Endodermal cell (in vitro differentiated cells): Measurements from ENCODE around the gene SLC1A6. TPM values are rescaled to one million over a fixed set of nuclear protein-coding genes. Genes with fewer than 3 reads are reported as not detected.
A peak's percentile ranks its signal among the peaks of the same experiment; 100 is the strongest.

Experiments
- DNase-seq: peaks from one replicate; pipeline ENCODE4 v3.0.0-alpha.2; 2017
- H3K27ac ChIP-seq: 2 replicates; pipeline ENCODE4 v1.5.1; 2013; ENCODE audit warnings: mild to moderate bottlenecking, low read depth, low read length, moderate library complexity
- H3K27me3 ChIP-seq: 2 replicates; pipeline ENCODE4 v1.6.1; 2013; ENCODE audit warnings: mild to moderate bottlenecking, low read length, moderate library complexity; ENCODE audit not compliant: insufficient read depth, control insufficient read depth, poor library complexity, severe bottlenecking
- H3K36me3 ChIP-seq: 2 replicates; pipeline ENCODE4 v1.7.0; 2013; ENCODE audit warnings: mild to moderate bottlenecking, low read length, moderate library complexity; ENCODE audit not compliant: control insufficient read depth, insufficient read depth
- H3K4me1 ChIP-seq: one replicate; pipeline ENCODE4 v1.7.0; 2013; ENCODE audit warnings: low read length; ENCODE audit not compliant: control insufficient read depth, insufficient read depth
- H3K4me3 ChIP-seq: 2 replicates; pipeline ENCODE4 v1.5.1; 2013; ENCODE audit warnings: mild to moderate bottlenecking, low read length, moderate library complexity
- H3K9ac ChIP-seq: 2 replicates; pipeline ENCODE4 v1.6.1; 2013; ENCODE audit warnings: mild to moderate bottlenecking, low read length, moderate library complexity; ENCODE audit not compliant: poor library complexity, severe bottlenecking; ENCODE audit errors: extremely low read depth
- H3K9me3 ChIP-seq: 2 replicates; pipeline ENCODE4 v1.6.1; 2013; ENCODE audit warnings: mild to moderate bottlenecking, low read length, moderate library complexity; ENCODE audit not compliant: control insufficient read depth
- H3K27ac Mint-ChIP-seq: 2 replicates; pipeline ENCODE4 v1.8.0; 2020; ENCODE audit warnings: mixed read lengths
- H3K27me3 Mint-ChIP-seq: 2 replicates; pipeline ENCODE4 v1.8.0; 2021; ENCODE audit warnings: mild to moderate bottlenecking, mixed read lengths; ENCODE audit not compliant: insufficient read depth
- H3K36me3 Mint-ChIP-seq: 2 replicates; pipeline ENCODE4 v1.8.0; 2020; ENCODE audit warnings: low read depth, mixed read lengths
- H3K4me1 Mint-ChIP-seq: 2 replicates; pipeline ENCODE4 v1.8.0; 2020; ENCODE audit warnings: mixed read lengths
- H3K4me3 Mint-ChIP-seq: 2 replicates; pipeline ENCODE4 v1.8.0; 2020; ENCODE audit warnings: mild to moderate bottlenecking, moderate library complexity, mixed read lengths
- H3K9me3 Mint-ChIP-seq: 2 replicates; pipeline ENCODE4 v1.8.0; 2020; ENCODE audit warnings: mild to moderate bottlenecking, mixed read lengths
- WGBS, 2 experiments: methylation state at CpG; one replicate each; pipeline versions ENCODE4 v1.1.5 to v1.1.7; 2013; ENCODE audit warnings: missing lambda C conversion rate in 2 of 2, mixed read lengths in 1 of 2; ENCODE audit not compliant: insufficient coverage in 1 of 2, insufficient read length in 1 of 2; 5-methylcytosine and 5-hydroxymethylcytosine counted together
- long read RNA-seq, 4 experiments: library from polyadenylated mRNA in 2 of 4; library from RNA in 1 of 4; library from capped mRNA in 1 of 4; stranded (forward) in 3 of 4; unstranded in 1 of 4; transcript quantifications; one replicate each; pipeline ENCODE4 v2.0.0, GENCODE V29; 2020 to 2021; ENCODE audit warnings: inconsistent platforms in 1 of 4
- polyA plus RNA-seq, 2 experiments: library from polyadenylated mRNA; stranded (reverse); fragments of 50-300 nt; gene quantifications; one replicate each; pipeline ENCODE4 v1.2.3, GENCODE V29; 2013
- total RNA-seq, 2 donors: library from RNA; stranded (reverse); fragmentation: NEBNext Ultra II Directional in 1 of 2; extraction: Animal tissue kit (Norgen Biotek cat#: 25700) in 1 of 2; gene quantifications; 2 replicates in 1 of 2; 3 replicates in 1 of 2; pipeline ENCODE4 v1.2.1, GENCODE V29; 2021
- TF ChIP-seq, protein P1 (sequence below): fragments of 200-600 bp; sonication (generic); conservative IDR thresholded peaks from 2 replicates; pipeline ENCODE4 v1.5.0; 2021; ENCODE audit warnings: antibody characterized with exemption, mild to moderate bottlenecking

SLC1A6 gene
- total RNA-seq: 1 to 10 TPM in 1 of 2 donors, under 1 TPM in 1; 0.86 to 3.1 TPM
- polyA plus RNA-seq (2013, experiment 1 of 2): 1.4 TPM
- 0.66 TPM for polyA plus RNA-seq (2013, experiment 2 of 2)
- long read RNA-seq, experiment 1, partial matches to known transcripts: 1 of 3 reads
- long read RNA-seq, experiment 1, other reads (novel, unspliced or antisense): 1 of 3 reads
- long read RNA-seq, experiment 2, partial matches to known transcripts: 0 of 4 reads
- long read RNA-seq, experiment 2, other reads (novel, unspliced or antisense): 3 of 4 reads
- long read RNA-seq, experiment 3, partial matches to known transcripts: 0 of 1 reads
- long read RNA-seq, experiment 3, other reads (novel, unspliced or antisense): 0 of 1 reads
- long read RNA-seq, experiment 4: 0 reads

- peaks cover 6% of the 10 kb centered on the region for H3K9me3 Mint-ChIP-seq
- Histone ChIP-seq H3K9me3 (no peaks in the 10 kb centered on the region), H3K27ac (no peak within 1 kb of the TSS), H3K9ac (no peak within 1 kb of the TSS), H3K4me3 (no peak within 1 kb of the TSS), H3K27me3 (peaks cover 41% of the 10 kb centered on the region), H3K36me3 (no peaks in the 10 kb centered on the region), H3K4me1 (no peaks in the 10 kb centered on the region)
- DNase-seq: peak; percentile 90
- H3K27ac Mint-ChIP-seq: no peak within 1 kb of the TSS
- 9 to 11% methylated on average over 31 to 82 of the region's 84 CpGs for WGBS, 2 experiments
- peaks cover 49% of the 10 kb centered on the region for H3K27me3 Mint-ChIP-seq
- no peaks in the 10 kb centered on the region for H3K36me3 Mint-ChIP-seq
- peak within 1 kb of the TSS; percentile 59 for H3K4me3 Mint-ChIP-seq
- TF ChIP-seq, protein P1, sequence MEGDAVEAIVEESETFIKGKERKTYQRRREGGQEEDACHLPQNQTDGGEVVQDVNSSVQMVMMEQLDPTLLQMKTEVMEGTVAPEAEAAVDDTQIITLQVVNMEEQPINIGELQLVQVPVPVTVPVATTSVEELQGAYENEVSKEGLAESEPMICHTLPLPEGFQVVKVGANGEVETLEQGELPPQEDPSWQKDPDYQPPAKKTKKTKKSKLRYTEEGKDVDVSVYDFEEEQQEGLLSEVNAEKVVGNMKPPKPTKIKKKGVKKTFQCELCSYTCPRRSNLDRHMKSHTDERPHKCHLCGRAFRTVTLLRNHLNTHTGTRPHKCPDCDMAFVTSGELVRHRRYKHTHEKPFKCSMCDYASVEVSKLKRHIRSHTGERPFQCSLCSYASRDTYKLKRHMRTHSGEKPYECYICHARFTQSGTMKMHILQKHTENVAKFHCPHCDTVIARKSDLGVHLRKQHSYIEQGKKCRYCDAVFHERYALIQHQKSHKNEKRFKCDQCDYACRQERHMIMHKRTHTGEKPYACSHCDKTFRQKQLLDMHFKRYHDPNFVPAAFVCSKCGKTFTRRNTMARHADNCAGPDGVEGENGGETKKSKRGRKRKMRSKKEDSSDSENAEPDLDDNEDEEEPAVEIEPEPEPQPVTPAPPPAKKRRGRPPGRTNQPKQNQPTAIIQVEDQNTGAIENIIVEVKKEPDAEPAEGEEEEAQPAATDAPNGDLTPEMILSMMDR: peak; percentile 30
- no peaks in the 10 kb centered on the region for H3K4me1 Mint-ChIP-seq
These were observed at the start of gene SLC1A6 for GRCh38 chr19:14979476-14980255. TSS of gene SLC1A6 (minus strand) at chr19:14979864. CDS start at chr19:14972910, 6,954 bp downstream.

- WGBS, 2 experiments: 75 to 85% methylated on average over 4 to 5 of the region's 5 CpGs
These were observed 48.8 kb upstream of the SLC1A6 start for GRCh38 chr19:15028490-15028889.

GRCh38 chr19:15025217-15025616 lies 45.6 kb upstream of the SLC1A6 start:
- WGBS, 2 experiments: 69 to 82% methylated on average over 2 of the region's 2 CpGs
- no peak overlapping the region for H3K4me3 ChIP-seq
- Mint-ChIP-seq H3K4me3 (no peak overlapping the region), H3K4me1 (no peaks in the 10 kb centered on the region), H3K36me3 (no peaks in the 10 kb centered on the region), H3K27ac (no peak overlapping the region), H3K27me3 (peaks cover 5% of the 10 kb centered on the region), H3K9me3 (peaks cover 50% of the 10 kb centered on the region)
- TF ChIP-seq, protein P1: peak; percentile 44
- H3K27ac ChIP-seq: no peak overlapping the region
- no peaks in the 10 kb centered on the region for H3K36me3 ChIP-seq
- peak; percentile 59 for DNase-seq
- H3K4me1 ChIP-seq: no peaks in the 10 kb centered on the region
- H3K9me3 ChIP-seq: peaks cover 24% of the 10 kb centered on the region
- H3K27me3 ChIP-seq: no peaks in the 10 kb centered on the region
- no peak overlapping the region for H3K9ac ChIP-seq

More at GRCh38 chr19:15028490-15028889, 48.8 kb upstream of the SLC1A6 start:
- no peak overlapping the region for H3K4me3 ChIP-seq
- H3K4me1 ChIP-seq: no peaks in the 10 kb centered on the region
- Mint-ChIP-seq H3K4me1 (no peaks in the 10 kb centered on the region), H3K36me3 (no peaks in the 10 kb centered on the region), H3K4me3 (no peak overlapping the region), H3K27me3 (peaks cover 2% of the 10 kb centered on the region), H3K9me3 (peaks cover 56% of the 10 kb centered on the region), H3K27ac (no peak overlapping the region)
- TF ChIP-seq, protein P1: no peak
- no peak overlapping the region for H3K27ac ChIP-seq
- no peak overlapping the region for H3K9ac ChIP-seq
- H3K36me3 ChIP-seq: no peaks in the 10 kb centered on the region
- DNase-seq: no peak
- peaks cover 40% of the 10 kb centered on the region for H3K9me3 ChIP-seq
- H3K27me3 ChIP-seq: no peaks in the 10 kb centered on the region
